ENCODE results near the gene STK32B.
A peak's percentile ranks its signal among the peaks of the same experiment; 100 is the strongest.

Gene STK32B

GRCh38 chr4:5028480-5028879, 22.8 kb upstream of the STK32B start:
- no peak for DNase-seq (ENCODE audit: low read depth)
- H3K4me3 ChIP-seq (ENCODE audit: control insufficient read depth, low read depth, low read length) = no peak overlapping the region
- no peak for TF ChIP-seq CTCF (conservative IDR thresholded peaks at IDR 0.05; ENCODE audit: control insufficient read depth, insufficient read depth, low read depth, low read length)

GRCh38 chr4:5029447-5029846, 21.8 kb upstream of the STK32B start:
- DNase-seq (ENCODE audit: low read depth) = no peak
- TF ChIP-seq CTCF (conservative IDR thresholded peaks at IDR 0.05; ENCODE audit: control insufficient read depth, insufficient read depth, low read depth, low read length) = no peak
- H3K4me3 ChIP-seq (ENCODE audit: control insufficient read depth, low read depth, low read length) = no peak overlapping the region

- no peak for TF ChIP-seq CTCF (conservative IDR thresholded peaks at IDR 0.05; ENCODE audit: control insufficient read depth, insufficient read depth, low read depth, low read length)
- H3K4me3 ChIP-seq (ENCODE audit: control insufficient read depth, low read depth, low read length) = no peak overlapping the region
- no peak for DNase-seq (ENCODE audit: low read depth)
Measured at GRCh38 chr4:5030221-5030620, 21.1 kb upstream of the STK32B start.

- DNase-seq (ENCODE audit: low read depth) = no peak
- TF ChIP-seq CTCF (conservative IDR thresholded peaks at IDR 0.05; ENCODE audit: control insufficient read depth, insufficient read depth, low read depth, low read length) = no peak
- H3K4me3 ChIP-seq (ENCODE audit: control insufficient read depth, low read depth, low read length) = no peak overlapping the region
Measured at GRCh38 chr4:5030927-5031326, 20.4 kb upstream of the STK32B start.

GRCh38 chr4:5032813-5033212, 18.5 kb upstream of the STK32B start:
- H3K4me3 ChIP-seq (ENCODE audit: control insufficient read depth, low read depth, low read length) = no peak overlapping the region
- no peak for DNase-seq (ENCODE audit: low read depth)
- TF ChIP-seq CTCF (conservative IDR thresholded peaks at IDR 0.05; ENCODE audit: control insufficient read depth, insufficient read depth, low read depth, low read length) = no peak

GRCh38 chr4:5033281-5033841, 17.9 kb upstream of the STK32B start:
- peak; percentile 5 for DNase-seq (ENCODE audit: low read depth)
- no peak for TF ChIP-seq CTCF (conservative IDR thresholded peaks at IDR 0.05; ENCODE audit: control insufficient read depth, insufficient read depth, low read depth, low read length)
- H3K4me3 ChIP-seq (ENCODE audit: control insufficient read depth, low read depth, low read length) = no peak overlapping the region

- DNase-seq (ENCODE audit: low read depth) = no peak
Measured at GRCh38 chr4:5034206-5034605, 17.1 kb upstream of the STK32B start.

More at GRCh38 chr4:5034206-5034605, 17.1 kb upstream of the STK32B start:
- no peak overlapping the region for H3K4me3 ChIP-seq (ENCODE audit: control insufficient read depth, low read depth, low read length)
- no peak for TF ChIP-seq CTCF (conservative IDR thresholded peaks at IDR 0.05; ENCODE audit: control insufficient read depth, insufficient read depth, low read depth, low read length)

Measured in fibroblast of mammary gland (primary cell).